HG03575 (cell line): Measurements from ENCODE around the gene PAK1.

Experiments
- ATAC-seq: cut with Tn5 transposase; IDR thresholded peaks from one replicate; pipeline ENCODE4 v1.9.1; 2021; ENCODE audit not compliant: unreplicated experiment, insufficient number of reproducible peaks, low FRiP score; ENCODE audit errors: extremely low read depth

PAK1 gene

GRCh38 chr11:77411717-77412441, 62.0 kb downstream of the PAK1 start:
- ATAC-seq, result no peak

- no peak for ATAC-seq
Observed at GRCh38 chr11:77411137-77411707, 62.7 kb downstream of the PAK1 start.

DNA sequence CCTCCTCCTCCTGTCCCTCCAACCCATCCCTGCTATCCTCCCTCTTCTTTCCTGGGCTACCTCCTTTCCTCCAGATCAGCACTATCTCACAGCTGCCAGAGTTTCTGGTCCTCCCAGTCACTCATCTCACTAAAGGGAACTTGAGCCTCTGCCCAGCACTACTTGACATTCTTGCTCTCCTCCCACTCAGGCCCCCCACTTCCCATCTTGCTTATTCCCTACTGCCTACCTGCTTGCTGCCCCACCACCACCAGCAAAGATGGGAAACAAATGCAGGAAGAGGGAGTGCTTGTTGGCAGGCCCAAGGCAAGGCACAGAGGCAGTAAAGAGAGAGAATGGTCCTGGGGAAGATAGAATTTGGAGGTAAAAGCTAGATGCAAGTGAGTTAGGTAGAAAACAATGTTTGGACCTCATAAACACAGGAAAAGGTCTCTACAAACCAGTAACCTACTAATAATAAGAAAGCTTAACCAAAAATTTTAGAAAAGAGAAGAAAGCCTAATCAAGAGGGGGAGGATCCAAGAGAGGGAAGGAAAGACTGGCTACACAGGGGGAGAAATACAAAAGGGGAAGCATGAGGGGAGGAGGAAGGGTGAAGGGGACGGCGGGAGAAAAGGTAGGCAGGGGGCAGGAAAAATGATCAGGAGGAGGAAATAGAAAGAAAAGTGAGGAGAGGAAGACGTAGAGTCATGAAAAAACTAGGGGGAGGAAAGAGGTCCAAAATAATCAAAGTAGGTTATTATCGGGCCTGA, 63.6 kb downstream of the PAK1 start:
- no peak for ATAC-seq

DNA sequence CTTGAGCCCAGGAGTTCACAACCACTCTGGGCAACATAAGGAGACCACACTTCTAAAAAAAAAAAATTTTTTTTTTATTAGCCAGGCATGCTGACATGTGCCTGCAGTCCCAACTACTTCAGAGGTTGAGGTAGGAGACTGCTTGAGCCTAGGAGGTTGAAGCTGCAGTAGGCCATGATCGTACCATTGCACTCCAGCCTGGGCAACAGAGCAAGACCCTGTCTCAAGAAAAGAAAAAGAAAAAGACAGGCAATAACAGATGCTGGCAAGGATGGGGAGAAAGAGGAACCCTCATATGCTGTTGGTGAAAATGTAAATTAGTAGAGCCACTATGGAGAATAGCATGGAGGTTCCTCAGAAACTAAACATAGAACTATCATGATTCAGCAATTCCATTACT, 64.8 kb downstream of the PAK1 start:
- no peak for ATAC-seq

GRCh38 chr11:77407613-77408012, 66.3 kb downstream of the PAK1 start:
- no peak for ATAC-seq

- ATAC-seq, result no peak
Observed at GRCh38 chr11:77406396-77406795, 67.5 kb downstream of the PAK1 start.

GRCh38 chr11:77403211-77403610, 70.7 kb downstream of the PAK1 start:
- no peak for ATAC-seq

- ATAC-seq, result no peak
Observed at GRCh38 chr11:77402218-77402556, 71.7 kb downstream of the PAK1 start.

DNA sequence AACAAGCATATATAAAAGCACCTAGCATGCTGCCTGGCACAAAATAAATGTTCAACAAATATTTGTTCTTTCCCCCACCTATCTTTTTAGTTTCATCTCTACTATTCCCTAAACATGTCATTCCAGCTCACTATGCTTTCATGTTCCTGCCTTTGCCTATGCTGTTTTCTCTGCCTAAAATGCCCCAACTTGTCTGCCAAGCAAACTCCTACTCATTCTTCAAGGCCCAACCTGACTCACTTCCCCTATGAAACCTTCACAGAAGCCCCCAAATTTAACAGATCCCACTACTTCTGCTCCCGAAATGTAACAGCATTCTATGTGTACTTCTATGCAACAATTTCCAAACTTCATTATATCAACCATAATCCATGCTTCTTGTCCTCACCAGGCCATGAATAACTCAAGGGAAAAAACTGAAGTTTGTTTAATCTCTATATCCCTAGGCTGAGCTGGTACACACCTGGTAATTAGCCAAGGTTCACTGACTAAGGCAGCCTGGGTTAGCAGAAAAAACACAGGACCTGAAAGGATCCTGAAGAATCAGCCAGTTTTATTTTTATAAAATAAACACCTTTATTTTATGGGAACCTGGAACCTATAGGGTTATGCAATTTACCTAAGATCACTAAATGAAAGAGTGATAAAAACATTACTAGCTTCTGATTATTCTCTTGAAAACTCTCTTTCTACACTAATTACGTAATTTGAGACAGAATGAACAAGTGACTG, 72.2 kb downstream of the PAK1 start:
- no peak for ATAC-seq

- no peak for ATAC-seq
Observed at GRCh38 chr11:77400775-77401449, 73.0 kb downstream of the PAK1 start.

DNA sequence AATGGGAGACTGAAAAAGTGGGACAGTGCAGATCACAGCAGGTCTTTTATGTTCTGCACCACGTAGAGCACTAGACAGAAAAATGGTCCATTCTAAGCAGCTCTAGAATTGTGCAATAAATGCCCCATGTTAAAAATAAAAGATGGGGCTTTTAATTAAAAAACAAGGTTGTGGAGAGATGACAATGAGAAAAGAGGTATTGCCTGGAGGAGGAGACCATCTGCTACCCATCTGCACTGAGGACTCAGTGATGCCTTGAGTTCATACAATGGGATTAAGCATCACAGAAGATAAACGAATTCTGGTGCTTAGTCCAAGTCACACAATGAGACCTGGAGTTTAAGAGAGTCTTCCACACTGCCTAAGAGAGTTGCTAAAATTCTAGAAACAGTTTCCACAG, 73.6 kb downstream of the PAK1 start:
- ATAC-seq, result no peak

- ATAC-seq, result no peak
Observed at GRCh38 chr11:77397631-77398030, 76.3 kb downstream of the PAK1 start.

- no peak for ATAC-seq
Observed at GRCh38 chr11:77396911-77397310, 77.0 kb downstream of the PAK1 start.

GRCh38 chr11:77396305-77396704, 77.6 kb downstream of the PAK1 start:
- no peak for ATAC-seq

GRCh38 chr11:77395460-77396173, 78.3 kb downstream of the PAK1 start:
- no peak for ATAC-seq

DNA sequence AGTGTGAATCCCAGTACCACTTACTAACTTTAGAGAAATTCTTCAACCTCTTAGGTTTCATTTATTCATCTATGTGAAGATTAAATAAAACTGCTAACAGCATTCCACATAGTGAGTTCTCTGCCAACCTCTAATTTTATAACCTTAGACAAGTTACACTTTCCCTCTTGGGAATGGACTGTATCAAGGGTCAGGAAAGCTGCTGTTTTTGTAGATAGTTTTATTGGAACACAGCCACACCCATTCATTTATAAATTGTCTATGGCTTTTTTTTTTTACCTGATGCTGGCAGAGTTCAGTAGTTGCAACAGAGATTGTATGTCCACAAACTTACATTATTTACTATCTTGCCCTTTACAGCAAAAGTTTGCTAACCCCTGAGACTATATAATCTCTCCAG, 81.1 kb downstream of the PAK1 start:
- no peak for ATAC-seq

GRCh38 chr11:77387701-77388100, 86.2 kb downstream of the PAK1 start:
- no peak for ATAC-seq

- ATAC-seq, result no peak
Observed at GRCh38 chr11:77386178-77386577, 87.7 kb downstream of the PAK1 start.
